Tibial artery (tissue), 4 donors: ENCODE measurements around the gene CDC42SE2.

Experiments
- DNase-seq, 2 donors: peaks; one replicate each; pipeline ENCODE4 v3.0.0-alpha.2; 2019
- H3K27ac ChIP-seq, 2 donors: fragments of 200-600 bp; sonication (generic) in 1 of 2; 1 replicate in 1 of 2; 2 replicates in 1 of 2; pipeline ENCODE4 v1.5.1; 2018 to 2019; ENCODE audit warnings: mild to moderate bottlenecking in 1 of 2
- H3K27me3 ChIP-seq, 2 donors: fragments of 200-600 bp; sonication (generic) in 1 of 2; one replicate each; pipeline versions ENCODE4 v1.5.1 to v1.6.0; 2016 to 2019
- H3K36me3 ChIP-seq, 3 donors: fragments of 200-600 bp; sonication (generic) in 2 of 3; one replicate each; pipeline ENCODE4 v1.5.1; 2016 to 2019; ENCODE audit warnings: mild to moderate bottlenecking in 2 of 3
- H3K4me1 ChIP-seq, 4 donors: fragments of 200-600 bp; sonication (generic) in 2 of 4; 1 replicate in 3 of 4; 2 replicates in 1 of 4; pipeline ENCODE4 v1.5.1; 2016 to 2019
- H3K4me3 ChIP-seq, 2 donors: fragments of 200-600 bp; sonication (generic) in 1 of 2; 1 replicate in 1 of 2; 2 replicates in 1 of 2; pipeline ENCODE4 v1.5.1; 2018 to 2019; ENCODE audit warnings: mild to moderate bottlenecking in 2 of 2
- H3K9me3 ChIP-seq, 3 donors: fragments of 200-600 bp; sonication (generic) in 1 of 3; one replicate each; pipeline ENCODE4 v1.5.1; 2016 to 2019
- intact Hi-C: fragments of 100-400 bp; cut with DNase I; formaldehyde crosslinking; loops from one replicate; pipeline ENCODE4 v1.15.0; 2023; ENCODE audit warnings: low total_unique reads
- TF ChIP-seq, protein P1 (sequence below), 2 experiments: fragments of 200-600 bp in 1 of 2; fragments of 450-650 bp in 1 of 2; IDR thresholded peaks; one replicate each; pipeline ENCODE4 v1.5.1; 2017 to 2019; ENCODE audit warnings: antibody characterized with exemption in 2 of 2, mild to moderate bottlenecking in 1 of 2, moderate library complexity in 1 of 2

Gene CDC42SE2

DNA sequence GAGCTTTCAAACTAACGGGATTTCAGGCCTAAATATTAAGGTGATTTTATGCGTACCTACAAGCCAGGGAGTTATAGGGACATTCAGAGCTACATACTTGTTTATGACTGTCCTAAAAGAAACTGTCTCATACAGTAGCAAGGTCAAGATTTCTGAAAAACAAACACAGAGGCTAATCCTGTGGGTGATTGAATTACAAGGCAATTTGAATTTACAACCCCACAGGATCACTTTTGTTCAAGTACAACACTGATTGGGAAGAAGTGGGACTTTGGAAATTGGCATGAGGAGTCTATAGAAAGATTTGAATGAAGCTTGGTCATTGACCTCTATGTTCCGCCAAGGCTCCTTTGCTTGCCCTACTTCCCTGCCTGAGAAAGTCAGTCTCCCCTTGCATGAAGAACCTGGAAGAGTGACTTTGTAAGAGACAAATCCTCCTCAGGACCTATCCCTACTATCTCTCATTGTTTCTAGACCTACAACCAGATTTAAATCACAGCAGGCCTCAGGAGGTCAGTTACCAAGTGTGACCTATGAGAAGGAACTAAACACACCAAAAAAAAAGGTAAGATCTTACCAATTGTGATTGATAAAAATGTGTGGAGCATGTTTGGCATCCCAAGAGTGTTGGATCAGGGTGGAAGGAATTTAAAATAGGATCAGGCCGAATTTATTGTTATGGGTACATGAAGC is 38.4 kb upstream of the CDC42SE2 start:
- Histone ChIP-seq H3K9me3 (no peaks in the 10 kb centered on the region), H3K27ac (no peak overlapping the region), H3K4me3 (no peak overlapping the region), H3K27me3 (no peaks in the 10 kb centered on the region), H3K4me1 (no peaks in the 10 kb centered on the region), H3K36me3 (no peaks in the 10 kb centered on the region)
- intact Hi-C loops, result no loop called here
- DNase-seq, result no peak
- TF ChIP-seq, protein P1, sequence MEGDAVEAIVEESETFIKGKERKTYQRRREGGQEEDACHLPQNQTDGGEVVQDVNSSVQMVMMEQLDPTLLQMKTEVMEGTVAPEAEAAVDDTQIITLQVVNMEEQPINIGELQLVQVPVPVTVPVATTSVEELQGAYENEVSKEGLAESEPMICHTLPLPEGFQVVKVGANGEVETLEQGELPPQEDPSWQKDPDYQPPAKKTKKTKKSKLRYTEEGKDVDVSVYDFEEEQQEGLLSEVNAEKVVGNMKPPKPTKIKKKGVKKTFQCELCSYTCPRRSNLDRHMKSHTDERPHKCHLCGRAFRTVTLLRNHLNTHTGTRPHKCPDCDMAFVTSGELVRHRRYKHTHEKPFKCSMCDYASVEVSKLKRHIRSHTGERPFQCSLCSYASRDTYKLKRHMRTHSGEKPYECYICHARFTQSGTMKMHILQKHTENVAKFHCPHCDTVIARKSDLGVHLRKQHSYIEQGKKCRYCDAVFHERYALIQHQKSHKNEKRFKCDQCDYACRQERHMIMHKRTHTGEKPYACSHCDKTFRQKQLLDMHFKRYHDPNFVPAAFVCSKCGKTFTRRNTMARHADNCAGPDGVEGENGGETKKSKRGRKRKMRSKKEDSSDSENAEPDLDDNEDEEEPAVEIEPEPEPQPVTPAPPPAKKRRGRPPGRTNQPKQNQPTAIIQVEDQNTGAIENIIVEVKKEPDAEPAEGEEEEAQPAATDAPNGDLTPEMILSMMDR (IDR thresholded peaks at IDR 0.05), result no peak

DNA sequence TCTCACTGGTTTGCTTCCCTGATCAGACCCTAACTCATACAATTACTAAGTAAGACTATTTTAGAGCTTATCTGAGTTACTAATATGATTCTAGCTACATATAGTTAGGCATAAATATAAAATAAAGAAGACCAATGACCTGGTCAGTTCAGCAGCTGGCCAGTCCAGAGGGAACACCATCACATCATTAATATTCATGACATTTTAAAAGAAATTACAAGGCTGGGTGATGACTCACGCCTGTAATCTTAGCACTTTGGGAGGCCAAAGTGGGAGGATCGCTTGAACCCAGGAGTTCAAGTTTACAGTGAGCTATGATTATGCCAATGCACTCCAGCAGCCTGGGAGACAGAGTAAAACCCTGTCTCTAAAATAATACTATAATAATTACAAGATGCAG is 37.0 kb upstream of the CDC42SE2 start:
- Histone ChIP-seq H3K36me3 (no peaks in the 10 kb centered on the region), H3K4me3 (no peak overlapping the region), H3K27me3 (no peaks in the 10 kb centered on the region), H3K9me3 (no peaks in the 10 kb centered on the region), H3K27ac (no peak overlapping the region), H3K4me1 (no peaks in the 10 kb centered on the region)
- DNase-seq, result no peak
- TF ChIP-seq, protein P1 (IDR thresholded peaks at IDR 0.05), result no peak
- intact Hi-C loops, result no loop called here

DNA sequence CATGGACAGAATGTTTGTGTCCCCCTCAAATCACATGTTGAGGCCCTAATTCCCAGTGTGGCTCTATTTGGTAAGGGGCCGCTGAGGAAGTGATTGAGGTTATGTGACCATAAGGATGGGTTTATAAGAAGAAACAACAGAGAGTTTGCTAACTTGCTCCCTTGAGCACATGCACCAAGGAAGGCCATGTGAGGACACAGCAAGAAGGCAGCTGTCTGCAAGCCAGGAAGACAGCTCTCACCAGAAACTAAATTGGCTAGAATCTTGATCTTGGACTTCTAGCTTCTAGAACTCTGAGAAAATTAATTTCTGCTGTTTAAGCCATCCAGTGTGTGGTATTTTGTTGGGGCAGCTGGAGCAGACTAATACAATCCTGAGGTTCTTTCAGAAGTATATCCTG is 35.2 kb upstream of the CDC42SE2 start:
- TF ChIP-seq, protein P1 (IDR thresholded peaks at IDR 0.05), result no peak
- DNase-seq, result no peak

DNA sequence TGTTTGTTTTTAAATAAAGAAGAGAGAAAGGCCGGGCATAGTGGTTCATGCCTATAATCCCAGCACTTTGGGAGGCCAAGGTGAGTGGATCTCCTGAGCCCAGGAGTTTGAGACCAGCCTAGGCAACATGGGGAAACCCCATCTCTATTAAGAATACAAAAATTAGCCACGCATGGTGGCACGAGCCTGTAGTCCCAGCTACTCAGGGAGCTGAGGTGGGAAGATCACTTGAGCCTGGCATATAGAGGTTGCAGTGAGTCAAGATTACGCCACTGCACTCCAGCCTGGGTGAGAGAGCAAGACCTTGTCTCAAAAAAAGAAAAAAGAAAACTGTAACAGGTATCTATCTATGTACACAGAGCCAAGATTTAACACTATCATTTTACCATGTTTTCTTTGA is 34.2 kb upstream of the CDC42SE2 start:
- H3K36me3 ChIP-seq, result no peaks in the 10 kb centered on the region
- no peak overlapping the region for H3K27ac ChIP-seq
- H3K4me1 ChIP-seq, result no peaks in the 10 kb centered on the region
- H3K4me3 ChIP-seq, result no peak overlapping the region
- no peaks in the 10 kb centered on the region for H3K27me3 ChIP-seq
- intact Hi-C loops, result no loop called here
- no peak for DNase-seq
- TF ChIP-seq, protein P1 (IDR thresholded peaks at IDR 0.05), result no peak
- no peaks in the 10 kb centered on the region for H3K9me3 ChIP-seq

More for the DNA sequence above, 35.2 kb upstream of the CDC42SE2 start:
- no peaks in the 10 kb centered on the region for H3K4me1 ChIP-seq
- H3K27ac ChIP-seq, result no peak overlapping the region
- H3K4me3 ChIP-seq, result no peak overlapping the region
- H3K27me3 ChIP-seq, result no peaks in the 10 kb centered on the region
- intact Hi-C loops, result no loop called here
- H3K9me3 ChIP-seq, result no peaks in the 10 kb centered on the region
- H3K36me3 ChIP-seq, result no peaks in the 10 kb centered on the region

DNA sequence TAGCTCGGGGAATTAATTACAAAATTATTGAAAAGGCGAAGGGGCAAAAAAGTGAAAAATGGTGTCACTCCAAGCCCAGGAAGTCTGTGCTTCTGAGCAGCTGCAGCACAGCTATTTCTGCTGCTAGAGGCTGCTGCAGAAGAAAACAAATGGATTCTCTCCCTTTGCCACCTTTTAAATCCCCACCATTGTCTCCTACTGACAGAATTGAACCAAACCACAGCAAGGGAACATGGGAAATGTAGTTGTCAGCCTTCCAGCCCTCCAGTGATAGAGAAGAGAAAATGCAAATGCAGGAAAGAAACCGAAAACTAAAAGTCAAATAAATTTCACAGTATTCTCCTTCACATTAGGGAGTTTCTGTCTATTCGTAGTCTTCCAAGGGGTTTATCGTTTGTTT is 33.4 kb upstream of the CDC42SE2 start:
- H3K4me3 ChIP-seq, result no peak overlapping the region
- TF ChIP-seq, protein P1 (IDR thresholded peaks at IDR 0.05), result no peak
- H3K36me3 ChIP-seq, result no peaks in the 10 kb centered on the region
- H3K27me3 ChIP-seq, result no peaks in the 10 kb centered on the region
- no peak for DNase-seq
- intact Hi-C loops, result no loop called here
- no peaks in the 10 kb centered on the region for H3K4me1 ChIP-seq
- H3K27ac ChIP-seq, result no peak overlapping the region
- H3K9me3 ChIP-seq, result no peaks in the 10 kb centered on the region

DNA sequence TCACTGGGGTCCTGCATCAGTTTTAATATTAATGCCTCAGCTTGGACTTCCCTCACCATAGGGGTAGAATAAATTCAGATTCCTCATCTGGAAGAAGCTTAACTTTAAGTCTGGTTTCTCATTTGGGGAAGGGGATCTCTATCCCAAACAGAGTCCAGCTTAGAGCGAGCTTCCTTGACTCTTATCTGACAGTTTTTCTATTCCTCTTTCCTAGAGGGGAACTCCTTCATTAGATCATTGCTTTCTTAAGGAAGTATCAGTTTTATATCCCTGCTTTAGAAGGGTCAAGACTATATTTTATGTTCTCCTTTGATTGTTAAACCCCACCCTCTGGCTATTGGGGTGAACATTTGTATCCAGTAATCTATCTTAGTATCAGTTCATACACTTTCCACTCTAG is 24.2 kb upstream of the CDC42SE2 start:
- Histone ChIP-seq H3K27me3 (no peaks in the 10 kb centered on the region), H3K4me3 (no peak overlapping the region), H3K4me1 (no peaks in the 10 kb centered on the region), H3K9me3 (no peaks in the 10 kb centered on the region), H3K27ac (no peak overlapping the region), H3K36me3 (no peaks in the 10 kb centered on the region)
- TF ChIP-seq, protein P1 (IDR thresholded peaks at IDR 0.05), result no peak
- no peak for DNase-seq
- intact Hi-C loops, result no loop called here
